AG04449 (cell line): ENCODE results near the gene GRK7.

ENCODE experiments used
- CTCF ChIA-PET: fragments of 350-600 bp; formaldehyde crosslinking; extraction: SDS; loops from one replicate; lab custom pipeline; 2021; ENCODE audit warnings: antibody characterized with exemption; lab: Yijun Ruan, JAX
- POLR2A ChIA-PET: fragments of 400-600, 350-600 bp; formaldehyde crosslinking; extraction: SDS; loops from one replicate; lab custom pipeline; 2020; ENCODE audit warnings: antibody characterized with exemption, inconsistent platforms; lab: Yijun Ruan, JAX
- DNase-seq: peaks from one replicate; pipeline ENCODE4 v3.0.0-alpha.2; 2010; ENCODE audit warnings: low read depth, low spot score
- H3K4me3 ChIP-seq: 2 replicates; pipeline ENCODE4 v1.5.1; 2011; ENCODE audit warnings: low read depth, mild to moderate bottlenecking, control low read depth, low read length
- CTCF ChIP-seq: IDR thresholded peaks from one replicate; pipeline ENCODE4 v1.5.1; 2011; ENCODE audit warnings: mild to moderate bottlenecking, moderate library complexity, low read length, control low read depth, inconsistent platforms; ENCODE audit not compliant: insufficient read depth; ENCODE audit errors: missing control alignments

GRK7 gene

GRCh38 chr3:141737093-141737492 is 26.1 kb upstream of the GRK7 start:
- no peak for TF ChIP-seq CTCF
- POLR2A ChIA-PET = interaction anchor here (0.6 kb wide), 1 partner anchor 111 kb away, joined by 3 read pairs; no protein-coding TSS in a partner anchor
- CTCF ChIA-PET = interaction anchor here (1.0 to 5.2 kb wide), 4 partner anchors 21 to 162 kb away, joined by 3 to 50 read pairs (median 9); partner anchors contain the start of gene ATP1B3
- DNase-seq = no peak
- no peak overlapping the region for H3K4me3 ChIP-seq

GRCh38 chr3:141737678-141738021 is 25.6 kb upstream of the GRK7 start:
- no peak for TF ChIP-seq CTCF
- no peak for DNase-seq
- H3K4me3 ChIP-seq = peak overlapping the region; percentile 42
- ChIA-PET CTCF (interaction anchor here (0.7 to 5.2 kb wide), 21 partner anchors 9 to 260 kb away, joined by 3 to 50 read pairs (median 5); partner anchors contain the start of gene ATP1B3), POLR2A (interaction anchor here (0.6 to 1.6 kb wide), 3 partner anchors 112 to 139 kb away, joined by 3 to 7 read pairs (median 3); partner anchors contain the start of gene ATP1B3)

- DNase-seq = peak; percentile 49
- TF ChIP-seq CTCF = peak; percentile 79
- ChIA-PET POLR2A (interaction anchor here (1.1 to 1.6 kb wide), 3 partner anchors 15 to 138 kb away, joined by 3 to 7 read pairs (median 3); partner anchors contain the start of gene ATP1B3), CTCF (interaction anchor here (0.5 to 5.2 kb wide), 44 partner anchors 8 to 507 kb away, joined by 3 to 50 read pairs (median 4); partner anchors contain the start of genes ATP1B3 and PXYLP1)
- peak within 1 kb of the TSS; percentile 98 for H3K4me3 ChIP-seq
These were observed 25.0 kb upstream of the GRK7 start, which contains the start of gene RNF7 for GRCh38 chr3:141738022-141738890. Gene RNF7 (plus strand): TSS chr3:141738298. CDS start chr3:141738342, 44 bp downstream.

- ChIA-PET CTCF (interaction anchor here (0.5 to 5.2 kb wide), 44 partner anchors 8 to 507 kb away, joined by 3 to 50 read pairs (median 4); partner anchors contain the start of genes ATP1B3 and PXYLP1), POLR2A (interaction anchor here (1.1 to 1.6 kb wide), 3 partner anchors 14 to 138 kb away, joined by 3 to 7 read pairs (median 3); partner anchors contain the start of gene ATP1B3)
- no peak for DNase-seq
- H3K4me3 ChIP-seq = peak overlapping the region; percentile 98
- no peak for TF ChIP-seq CTCF
These were observed 24.3 kb upstream of the GRK7 start for GRCh38 chr3:141738891-141739363.

GRCh38 chr3:141739731-141740130 is 23.5 kb upstream of the GRK7 start:
- ChIA-PET CTCF (interaction anchor here (1.0 to 5.2 kb wide), 7 partner anchors 16 to 280 kb away, joined by 3 to 50 read pairs (median 4); partner anchors contain the start of gene ATP1B3), POLR2A (no interaction called here)
- no peak for DNase-seq

More at GRCh38 chr3:141739731-141740130, 23.5 kb upstream of the GRK7 start:
- H3K4me3 ChIP-seq = peak overlapping the region; percentile 98
- TF ChIP-seq CTCF = no peak
